Dendritic cell treated with granulocyte-macrophage colony-stimulating factor and Interleukin-4, amounts not matched to agents 40 ng/mL and 50 ng/mL, for 4 days (primary cell): Measurements from ENCODE around the gene PAMR1.

Experiments
- H3K27ac Mint-ChIP-seq: one replicate; pipeline ENCODE4 v1.8.0; 2022; ENCODE audit warnings: mild to moderate bottlenecking, mixed read lengths
- H3K27me3 Mint-ChIP-seq: one replicate; pipeline ENCODE4 v1.8.0; 2022; ENCODE audit warnings: mild to moderate bottlenecking, mixed read lengths
- H3K36me3 Mint-ChIP-seq: one replicate; pipeline ENCODE4 v1.8.0; 2022; ENCODE audit warnings: low read depth, mixed read lengths
- H3K4me1 Mint-ChIP-seq: one replicate; pipeline ENCODE4 v1.8.0; 2022; ENCODE audit warnings: low read depth, mixed read lengths
- H3K4me3 Mint-ChIP-seq: one replicate; pipeline ENCODE4 v1.8.0; 2022; ENCODE audit warnings: mild to moderate bottlenecking, moderate library complexity, mixed read lengths
- H3K9me3 Mint-ChIP-seq: one replicate; pipeline ENCODE4 v1.8.0; 2022; ENCODE audit warnings: mixed read lengths
- intact Hi-C: fragments of 100-400 bp; cut with micrococcal nuclease; formaldehyde crosslinking; loops from one replicate; pipeline ENCODE4 v1.15.0; 2022

PAMR1 gene

GRCh38 chr11:35387111-35387982, 138.1 kb downstream of the PAMR1 start:
- no peak overlapping the region for H3K4me3 Mint-ChIP-seq
- intact Hi-C loops = loop anchor here (2.0 kb wide), 1 partner anchor 389 kb away; no protein-coding TSS in a partner anchor
- H3K36me3 Mint-ChIP-seq = no peaks in the 10 kb centered on the region
- no peaks in the 10 kb centered on the region for H3K27me3 Mint-ChIP-seq
- peaks cover 12% of the 10 kb centered on the region for H3K4me1 Mint-ChIP-seq
- H3K27ac Mint-ChIP-seq = peak overlapping the region; percentile 27
- H3K9me3 Mint-ChIP-seq = no peaks in the 10 kb centered on the region

GRCh38 chr11:35383953-35384352, 141.5 kb downstream of the PAMR1 start:
- no peak overlapping the region for H3K4me3 Mint-ChIP-seq
- no peak overlapping the region for H3K27ac Mint-ChIP-seq
- H3K4me1 Mint-ChIP-seq = peaks cover 8% of the 10 kb centered on the region
- intact Hi-C loops = loop anchor here (5.0 kb wide), 1 partner anchor 37 kb away; no protein-coding TSS in a partner anchor
- peaks cover 3% of the 10 kb centered on the region for H3K27me3 Mint-ChIP-seq
- H3K36me3 Mint-ChIP-seq = no peaks in the 10 kb centered on the region
- no peaks in the 10 kb centered on the region for H3K9me3 Mint-ChIP-seq
